HEK293 (cell line): ENCODE measurements around the gene FAM171A2.

Experiments used
- CTCF ChIA-PET: fragments of 350-600 bp; formaldehyde crosslinking; extraction: SDS; loops from one replicate; lab custom pipeline; 2021; ENCODE audit warnings: antibody characterized with exemption; lab: Yijun Ruan, JAX
- POLR2A ChIA-PET: fragments of 300-600 bp; formaldehyde crosslinking; extraction: SDS; loops from one replicate; lab custom pipeline; 2020; ENCODE audit warnings: antibody characterized with exemption, inconsistent platforms; lab: Yijun Ruan, JAX
- H3K27ac ChIP-seq: fragments of 200-500 bp; sonication (Bioruptor generic); 2 replicates; pipeline ENCODE4 v1.5.1; 2014; ENCODE audit warnings: low read depth, low read length, control low read depth, inconsistent platforms; ENCODE audit errors: extremely low read depth
- H3K36me3 ChIP-seq, 2 experiments: fragments of 200-500 bp in 1 of 2; sonication (Bioruptor generic) in 1 of 2; 1 replicate in 1 of 2; 2 replicates in 1 of 2; pipeline ENCODE4 v1.5.1; 2014 to 2017; ENCODE audit warnings: inconsistent platforms in 2 of 2, low read length in 2 of 2; ENCODE audit not compliant: control insufficient read depth in 2 of 2, insufficient read depth in 1 of 2
- H3K4me1 ChIP-seq: fragments of 200-500 bp; sonication (Bioruptor generic); 2 replicates; pipeline ENCODE4 v1.5.1; 2014; ENCODE audit warnings: mild to moderate bottlenecking, low read length, inconsistent platforms; ENCODE audit not compliant: control insufficient read depth, insufficient read depth
- H3K4me3 ChIP-seq: 2 replicates; pipeline ENCODE4 v1.5.1; 2011; ENCODE audit warnings: low read depth, mild to moderate bottlenecking, control low read depth, low read length, moderate library complexity
- H3K9me3 ChIP-seq: fragments of 200-500 bp; sonication (Bioruptor generic); 2 replicates; pipeline ENCODE4 v1.5.1; 2014; ENCODE audit warnings: low read depth, low read length, inconsistent platforms; ENCODE audit not compliant: control insufficient read depth, insufficient read depth
- GLIS1 ChIP-seq: fragments of 450-650 bp; formaldehyde crosslinking; IDR thresholded peaks from 2 replicates; pipeline ENCODE4 v1.5.1; 2016; ENCODE audit warnings: missing biosample characterization, missing genetic modification characterization
- KLF8 ChIP-seq: fragments of 450-650 bp; formaldehyde crosslinking; IDR thresholded peaks from 2 replicates; pipeline ENCODE4 v1.5.1; 2016; ENCODE audit warnings: missing biosample characterization, missing genetic modification characterization
- TCF7L2 ChIP-seq: IDR thresholded peaks from 2 replicates; pipeline ENCODE4 v1.6.1; 2011; ENCODE audit warnings: low read depth, mild to moderate bottlenecking, inconsistent platforms, low read length, moderate library complexity, borderline replicate concordance
- YY2 ChIP-seq: fragments of 450-650 bp; formaldehyde crosslinking; IDR thresholded peaks from 2 replicates; pipeline ENCODE4 v1.5.1; 2016; ENCODE audit warnings: missing biosample characterization, missing genetic modification characterization
- ZNF112 ChIP-seq: fragments of 450-650 bp; formaldehyde crosslinking; IDR thresholded peaks from 2 replicates; pipeline ENCODE4 v1.5.0; 2017; ENCODE audit warnings: missing biosample characterization, missing genetic modification characterization
- ZNF175 ChIP-seq: fragments of 450-650 bp; formaldehyde crosslinking; IDR thresholded peaks from 2 replicates; pipeline ENCODE4 v1.5.1; 2016; ENCODE audit warnings: missing biosample characterization, missing genetic modification characterization
- ZNF214 ChIP-seq: fragments of 450-650 bp; formaldehyde crosslinking; IDR thresholded peaks from 2 replicates; pipeline ENCODE4 v1.5.1; 2017; ENCODE audit warnings: missing biosample characterization, mild to moderate bottlenecking, missing genetic modification characterization, borderline replicate concordance
- ZNF239 ChIP-seq: fragments of 450-650 bp; formaldehyde crosslinking; IDR thresholded peaks from 2 replicates; pipeline ENCODE4 v1.5.1; 2016; ENCODE audit warnings: missing biosample characterization, missing genetic modification characterization
- ZNF280C ChIP-seq: fragments of 450-650 bp; formaldehyde crosslinking; IDR thresholded peaks from 2 replicates; pipeline ENCODE4 v1.5.1; 2016; ENCODE audit warnings: missing biosample characterization, missing genetic modification characterization
- ZNF544 ChIP-seq: fragments of 450-650 bp; formaldehyde crosslinking; IDR thresholded peaks from 2 replicates; pipeline ENCODE4 v1.5.0; 2017; ENCODE audit warnings: missing biosample characterization, missing genetic modification characterization
- ZNF580 ChIP-seq: fragments of 450-650 bp; formaldehyde crosslinking; IDR thresholded peaks from 2 replicates; pipeline ENCODE4 v1.5.1; 2016; ENCODE audit warnings: missing biosample characterization, missing genetic modification characterization
- ZNF610 ChIP-seq: fragments of 450-650 bp; formaldehyde crosslinking; IDR thresholded peaks from 2 replicates; pipeline ENCODE4 v1.5.1; 2016; ENCODE audit warnings: missing biosample characterization, missing genetic modification characterization, borderline replicate concordance
- ZNF629 ChIP-seq: fragments of 450-650 bp; formaldehyde crosslinking; IDR thresholded peaks from 2 replicates; pipeline ENCODE4 v1.5.1; 2017; ENCODE audit warnings: missing biosample characterization, missing genetic modification characterization
- ZNF670 ChIP-seq: fragments of 450-650 bp; formaldehyde crosslinking; IDR thresholded peaks from 2 replicates; pipeline ENCODE4 v1.5.1; 2016; ENCODE audit warnings: missing biosample characterization, missing genetic modification characterization, low read depth
- ZSCAN16 ChIP-seq: fragments of 450-650 bp; formaldehyde crosslinking; IDR thresholded peaks from 2 replicates; pipeline ENCODE4 v1.5.1; 2016; ENCODE audit warnings: missing biosample characterization, missing genetic modification characterization
- ZSCAN4 ChIP-seq: fragments of 450-650 bp; formaldehyde crosslinking; IDR thresholded peaks from 2 replicates; pipeline ENCODE4 v1.5.1; 2017; ENCODE audit warnings: missing biosample characterization, missing genetic modification characterization
- TF ChIP-seq, protein P1 (sequence below): fragments of 450-650 bp; formaldehyde crosslinking; IDR thresholded peaks from 2 replicates; pipeline ENCODE4 v1.5.1; 2016; ENCODE audit warnings: missing biosample characterization, missing genetic modification characterization
- TF ChIP-seq, protein P2 (sequence below): IDR thresholded peaks from 2 replicates; pipeline ENCODE4 v1.6.1; 2011; ENCODE audit warnings: mild to moderate bottlenecking, low read depth, low read length, borderline replicate concordance
- TF ChIP-seq, protein P3 (sequence below): fragments of 450-650 bp; formaldehyde crosslinking; conservative IDR thresholded peaks from 2 replicates; pipeline ENCODE4 v1.5.1; 2016; ENCODE audit warnings: low read depth, missing biosample characterization, missing genetic modification characterization
- TF ChIP-seq, protein P4 (sequence below): fragments of 450-650 bp; formaldehyde crosslinking; IDR thresholded peaks from 2 replicates; pipeline ENCODE4 v1.5.1; 2016; ENCODE audit warnings: missing biosample characterization, missing genetic modification characterization

Gene FAM171A2

DNA sequence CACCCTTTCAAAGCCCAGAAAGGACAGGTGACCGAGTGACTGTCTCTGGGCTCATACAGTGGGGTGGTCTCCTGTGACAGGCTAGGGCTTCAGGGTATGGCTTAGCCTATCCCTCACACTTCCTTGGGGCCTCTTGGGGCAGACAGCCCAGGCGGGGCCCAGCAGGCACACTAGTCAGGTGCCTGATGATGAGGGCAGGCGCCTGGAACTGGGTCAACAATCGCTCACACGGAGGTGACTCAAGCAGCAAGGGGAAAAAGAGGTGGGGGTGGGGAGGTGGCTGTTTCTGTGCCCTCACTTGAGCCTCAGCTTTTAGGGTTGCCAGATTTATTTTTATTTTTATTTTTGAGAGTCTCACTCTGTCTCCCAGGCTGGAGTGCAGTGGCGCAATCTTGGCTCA lies 25.0 kb downstream of the FAM171A2 start (continued):
- TF ChIP-seq, protein P1, sequence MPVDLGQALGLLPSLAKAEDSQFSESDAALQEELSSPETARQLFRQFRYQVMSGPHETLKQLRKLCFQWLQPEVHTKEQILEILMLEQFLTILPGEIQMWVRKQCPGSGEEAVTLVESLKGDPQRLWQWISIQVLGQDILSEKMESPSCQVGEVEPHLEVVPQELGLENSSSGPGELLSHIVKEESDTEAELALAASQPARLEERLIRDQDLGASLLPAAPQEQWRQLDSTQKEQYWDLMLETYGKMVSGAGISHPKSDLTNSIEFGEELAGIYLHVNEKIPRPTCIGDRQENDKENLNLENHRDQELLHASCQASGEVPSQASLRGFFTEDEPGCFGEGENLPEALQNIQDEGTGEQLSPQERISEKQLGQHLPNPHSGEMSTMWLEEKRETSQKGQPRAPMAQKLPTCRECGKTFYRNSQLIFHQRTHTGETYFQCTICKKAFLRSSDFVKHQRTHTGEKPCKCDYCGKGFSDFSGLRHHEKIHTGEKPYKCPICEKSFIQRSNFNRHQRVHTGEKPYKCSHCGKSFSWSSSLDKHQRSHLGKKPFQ (tag by site-specific recombination), result no peak
- TF ChIP-seq, all 188 proteins: peak for 10

- no peaks in the 10 kb centered on the region for H3K36me3 ChIP-seq
- CTCF ChIA-PET, result interaction anchor here (0.6 to 1.9 kb wide), 6 partner anchors 10 to 126 kb away, joined by 3 to 9 read pairs (median 4); partner anchors contain the start of gene FAM171A2
- TF ChIP-seq ZNF610, result no peak
- no peak for TF ChIP-seq ZNF214
- no peak for TF ChIP-seq GLIS1 (tag by site-specific recombination)
- TF ChIP-seq TCF7L2, result no peak
- TF ChIP-seq ZNF544 (tag by site-specific recombination), result no peak
- TF ChIP-seq ZNF629 (tag by site-specific recombination), result no peak
- no peak for TF ChIP-seq ZNF280C (tag by site-specific recombination)
- H3K4me3 ChIP-seq, result no peak overlapping the region
- H3K9me3 ChIP-seq, result no peaks in the 10 kb centered on the region
- H3K4me1 ChIP-seq, result peaks cover 3% of the 10 kb centered on the region
- POLR2A ChIA-PET, result interaction anchor here (0.7 to 2.8 kb wide), 2 partner anchors 9 to 167 kb away, joined by 3 to 11 read pairs; partner anchors contain the start of gene GRN
- H3K27ac ChIP-seq, result no peak overlapping the region
Observed at GRCh38 chr17:44335968-44336367, 27.7 kb downstream of the FAM171A2 start.

DNA sequence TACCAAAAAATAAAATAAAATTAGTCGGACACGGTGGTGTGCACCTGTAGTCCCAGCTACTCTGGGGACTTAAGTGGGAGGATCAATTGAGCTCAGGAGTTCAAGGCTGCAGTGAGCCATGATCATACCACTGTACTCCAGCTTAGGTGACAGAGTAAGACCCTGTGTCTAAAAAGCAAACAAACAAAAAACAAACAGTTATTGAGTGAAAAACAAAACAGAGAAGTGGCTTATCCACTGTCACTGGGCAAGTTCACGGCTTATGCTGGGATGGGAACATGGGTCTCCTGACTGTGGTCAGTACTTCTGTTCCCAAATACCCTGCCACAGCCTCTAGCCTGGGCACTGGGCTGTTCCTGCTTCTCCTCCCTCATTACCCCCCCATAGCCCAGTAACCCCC lies 28.1 kb downstream of the FAM171A2 start:
- Histone ChIP-seq H3K4me1 (peaks cover 4% of the 10 kb centered on the region), H3K36me3 (no peaks in the 10 kb centered on the region), H3K9me3 (no peaks in the 10 kb centered on the region), H3K27ac (no peak overlapping the region), H3K4me3 (no peak overlapping the region)
- TF ChIP-seq ZSCAN16 (tag by site-specific recombination) (no peak), ZNF239 (tag by site-specific recombination) (no peak), ZNF112 (tag by site-specific recombination) (no peak), ZSCAN4 (tag by site-specific recombination) (no peak), ZNF670 (tag by site-specific recombination) (no peak), ZNF175 (tag by site-specific recombination) (no peak), YY2 (tag by site-specific recombination) (no peak), KLF8 (tag by site-specific recombination) (no peak), ZNF580 (tag by site-specific recombination) (no peak)
- TF ChIP-seq, protein P2, sequence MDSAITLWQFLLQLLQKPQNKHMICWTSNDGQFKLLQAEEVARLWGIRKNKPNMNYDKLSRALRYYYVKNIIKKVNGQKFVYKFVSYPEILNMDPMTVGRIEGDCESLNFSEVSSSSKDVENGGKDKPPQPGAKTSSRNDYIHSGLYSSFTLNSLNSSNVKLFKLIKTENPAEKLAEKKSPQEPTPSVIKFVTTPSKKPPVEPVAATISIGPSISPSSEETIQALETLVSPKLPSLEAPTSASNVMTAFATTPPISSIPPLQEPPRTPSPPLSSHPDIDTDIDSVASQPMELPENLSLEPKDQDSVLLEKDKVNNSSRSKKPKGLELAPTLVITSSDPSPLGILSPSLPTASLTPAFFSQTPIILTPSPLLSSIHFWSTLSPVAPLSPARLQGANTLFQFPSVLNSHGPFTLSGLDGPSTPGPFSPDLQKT, result no peak
- TF ChIP-seq, protein P3, sequence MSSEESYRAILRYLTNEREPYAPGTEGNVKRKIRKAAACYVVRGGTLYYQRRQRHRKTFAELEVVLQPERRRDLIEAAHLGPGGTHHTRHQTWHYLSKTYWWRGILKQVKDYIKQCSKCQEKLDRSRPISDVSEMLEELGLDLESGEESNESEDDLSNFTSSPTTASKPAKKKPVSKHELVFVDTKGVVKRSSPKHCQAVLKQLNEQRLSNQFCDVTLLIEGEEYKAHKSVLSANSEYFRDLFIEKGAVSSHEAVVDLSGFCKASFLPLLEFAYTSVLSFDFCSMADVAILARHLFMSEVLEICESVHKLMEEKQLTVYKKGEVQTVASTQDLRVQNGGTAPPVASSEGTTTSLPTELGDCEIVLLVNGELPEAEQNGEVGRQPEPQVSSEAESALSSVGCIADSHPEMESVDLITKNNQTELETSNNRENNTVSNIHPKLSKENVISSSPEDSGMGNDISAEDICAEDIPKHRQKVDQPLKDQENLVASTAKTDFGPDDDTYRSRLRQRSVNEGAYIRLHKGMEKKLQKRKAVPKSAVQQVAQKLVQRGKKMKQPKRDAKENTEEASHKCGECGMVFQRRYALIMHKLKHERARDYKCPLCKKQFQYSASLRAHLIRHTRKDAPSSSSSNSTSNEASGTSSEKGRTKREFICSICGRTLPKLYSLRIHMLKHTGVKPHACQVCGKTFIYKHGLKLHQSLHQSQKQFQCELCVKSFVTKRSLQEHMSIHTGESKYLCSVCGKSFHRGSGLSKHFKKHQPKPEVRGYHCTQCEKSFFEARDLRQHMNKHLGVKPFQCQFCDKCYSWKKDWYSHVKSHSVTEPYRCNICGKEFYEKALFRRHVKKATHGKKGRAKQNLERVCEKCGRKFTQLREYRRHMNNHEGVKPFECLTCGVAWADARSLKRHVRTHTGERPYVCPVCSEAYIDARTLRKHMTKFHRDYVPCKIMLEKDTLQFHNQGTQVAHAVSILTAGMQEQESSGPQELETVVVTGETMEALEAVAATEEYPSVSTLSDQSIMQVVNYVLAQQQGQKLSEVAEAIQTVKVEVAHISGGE (tag by site-specific recombination), result no peak
- TF ChIP-seq, protein P4, sequence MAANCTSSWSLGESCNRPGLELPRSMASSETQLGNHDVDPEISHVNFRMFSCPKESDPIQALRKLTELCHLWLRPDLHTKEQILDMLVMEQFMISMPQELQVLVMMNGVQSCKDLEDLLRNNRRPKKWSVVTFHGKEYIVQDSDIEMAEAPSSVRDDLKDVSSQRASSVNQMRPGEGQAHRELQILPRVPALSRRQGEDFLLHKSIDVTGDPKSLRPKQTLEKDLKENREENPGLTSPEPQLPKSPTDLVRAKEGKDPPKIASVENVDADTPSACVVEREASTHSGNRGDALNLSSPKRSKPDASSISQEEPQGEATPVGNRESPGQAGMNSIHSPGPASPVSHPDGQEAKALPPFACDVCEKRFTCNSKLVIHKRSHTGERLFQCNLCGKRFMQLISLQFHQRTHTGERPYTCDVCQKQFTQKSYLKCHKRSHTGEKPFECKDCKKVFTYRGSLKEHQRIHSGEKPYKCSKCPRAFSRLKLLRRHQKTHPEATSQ (tag by site-specific recombination), result no peak
- CTCF ChIA-PET, result interaction anchor here (0.6 to 1.9 kb wide), 4 partner anchors 12 to 34 kb away, joined by 3 to 9 read pairs (median 4); partner anchors contain the start of gene FAM171A2
- POLR2A ChIA-PET, result interaction anchor here (0.7 to 2.8 kb wide), 2 partner anchors 10 to 167 kb away, joined by 3 to 11 read pairs; partner anchors contain the start of gene GRN
